Measurements from ENCODE around the gene STAT4.
A peak's percentile ranks its signal among the peaks of the same experiment; 100 is the strongest.

The STAT4 gene

DNA sequence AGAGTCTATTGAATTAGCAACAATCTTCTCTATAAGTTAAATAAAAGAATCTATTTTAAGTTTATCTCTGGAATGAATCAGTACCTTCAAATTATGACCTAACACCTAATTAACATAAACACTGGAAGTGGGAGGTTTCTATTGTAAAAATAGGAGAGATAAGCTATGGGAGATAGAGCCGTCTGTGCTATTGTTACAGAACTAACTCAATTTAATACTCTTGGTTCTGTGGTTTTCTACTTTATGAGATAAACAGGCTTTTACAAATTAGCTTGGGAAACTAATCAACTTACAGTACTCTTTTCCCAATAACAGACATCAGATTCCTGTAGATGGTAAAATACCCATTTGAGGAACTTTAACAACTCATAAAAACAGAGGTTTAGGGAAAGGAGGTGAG, 111.2 kb downstream of the STAT4 start:
- DNase-seq: no peak

DNA sequence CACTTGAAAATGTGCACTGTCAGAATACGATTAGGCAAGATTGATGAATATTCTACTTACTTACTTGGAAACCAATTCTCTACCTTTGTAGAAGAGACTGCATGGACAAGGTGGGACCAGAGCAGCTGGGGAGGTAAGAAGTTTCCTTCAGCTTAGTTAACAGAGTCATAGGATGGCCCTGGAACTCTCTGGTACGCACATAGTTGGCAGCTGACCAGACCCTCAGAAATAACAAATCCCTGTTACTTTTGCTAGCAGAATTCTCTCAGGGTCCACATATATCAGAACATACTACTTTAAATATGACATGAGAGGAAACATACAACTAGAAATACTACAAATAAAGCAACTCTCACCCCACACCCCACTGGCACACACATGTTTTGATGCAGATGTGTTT, 112.1 kb downstream of the STAT4 start:
- no peak for DNase-seq

DNA sequence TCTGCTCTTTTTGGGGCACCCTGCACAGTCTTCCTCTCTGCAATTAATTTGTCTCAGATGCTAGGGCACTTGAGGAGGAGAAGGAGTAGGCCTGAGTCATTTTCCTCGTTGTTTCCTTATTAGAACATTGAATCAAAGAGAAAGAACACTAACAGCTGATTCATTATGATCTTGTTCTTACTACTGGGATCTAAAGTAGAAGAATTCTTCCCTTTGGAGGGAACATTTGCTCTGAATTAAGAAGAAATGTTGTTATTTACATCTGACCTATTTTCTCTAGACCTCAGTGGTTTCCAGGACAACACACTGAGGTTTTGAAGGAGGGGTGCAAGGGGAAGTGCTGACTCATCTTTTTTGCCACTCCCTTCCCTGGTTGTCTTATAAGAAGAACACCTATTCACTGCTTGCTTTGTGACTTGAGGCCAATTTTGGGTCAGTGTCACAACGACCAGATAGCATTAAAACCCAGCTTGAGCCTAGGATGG, 112.5 kb downstream of the STAT4 start:
- DNase-seq: no peak

DNA sequence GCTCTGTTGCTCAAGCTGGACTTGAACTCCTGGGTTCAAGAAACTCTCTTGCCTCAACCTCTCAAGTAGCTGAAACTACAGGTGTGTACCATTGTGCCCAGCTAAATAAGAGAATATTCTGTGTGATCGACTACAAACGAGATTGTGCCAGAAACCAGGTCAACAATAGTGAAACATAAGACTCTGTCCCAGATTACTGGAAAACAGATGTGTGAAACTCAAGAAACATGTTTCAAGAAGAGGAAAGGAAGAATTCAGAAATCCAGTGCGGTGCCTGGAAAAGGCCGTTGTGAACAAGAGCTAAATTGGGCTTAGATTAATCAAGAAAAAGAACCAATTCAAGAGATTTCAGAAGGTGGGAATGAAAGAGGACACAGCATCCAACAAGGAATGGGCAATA, 113.4 kb downstream of the STAT4 start:
- no peak for DNase-seq

DNA sequence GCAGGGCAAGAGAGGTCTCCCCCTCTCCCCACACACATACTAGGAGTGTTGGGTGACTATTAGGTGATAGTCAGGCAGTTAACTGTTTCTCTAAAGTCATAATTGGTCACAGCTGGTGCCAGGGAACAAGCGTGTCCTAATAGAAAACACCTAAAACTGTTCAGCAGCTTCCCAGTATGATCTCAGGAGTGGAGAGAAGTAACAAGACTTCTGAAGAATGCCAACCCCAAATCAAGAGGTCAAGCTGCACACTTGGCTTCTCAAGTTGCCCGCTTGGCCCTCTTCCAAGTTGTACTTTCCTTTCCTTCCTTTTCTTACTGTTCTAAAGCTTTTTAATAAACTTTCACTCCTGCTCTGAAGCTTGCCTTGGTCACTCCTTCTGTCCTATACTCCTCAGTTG, 114.4 kb downstream of the STAT4 start:
- no peak for DNase-seq

DNA sequence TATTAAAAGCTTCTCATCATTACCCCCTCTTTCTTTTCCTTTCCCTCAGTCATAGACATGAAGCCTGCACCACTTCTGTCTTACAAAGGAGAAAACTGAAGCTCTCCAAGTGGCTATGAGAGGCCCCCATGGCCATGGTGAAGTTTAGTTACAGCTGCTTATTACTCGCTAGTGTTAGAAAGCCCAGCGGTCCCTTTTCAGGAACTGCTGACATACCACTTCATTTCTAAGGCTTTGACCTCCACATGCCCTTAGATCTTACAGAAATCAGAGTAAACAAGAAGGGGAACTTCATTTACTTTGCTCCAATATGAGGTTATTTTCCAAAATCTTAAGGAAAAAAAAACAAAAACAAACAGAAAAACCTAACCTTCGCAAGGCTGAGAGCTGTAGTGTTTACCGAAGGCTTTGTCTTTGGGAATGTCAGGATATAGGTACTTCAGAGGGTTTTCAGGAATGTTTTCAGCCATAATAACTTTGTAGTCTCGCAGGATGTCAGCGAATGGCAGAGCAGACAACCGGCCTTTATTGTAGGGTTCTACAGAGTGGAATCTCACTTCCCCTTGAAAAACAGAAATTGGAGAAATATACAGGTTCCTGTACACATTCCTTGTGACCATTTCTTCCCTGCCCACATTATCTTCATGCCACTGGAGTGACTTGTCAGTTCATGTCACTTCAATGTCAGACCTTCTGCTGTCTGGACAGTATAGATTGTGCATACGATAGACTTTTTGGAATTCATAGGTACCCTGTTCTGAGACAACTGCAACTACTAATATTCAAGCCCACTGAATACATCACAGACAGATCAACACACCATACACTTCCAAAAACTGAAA, 118.0 kb downstream of the STAT4 start:
- DNase-seq: no peak

DNA sequence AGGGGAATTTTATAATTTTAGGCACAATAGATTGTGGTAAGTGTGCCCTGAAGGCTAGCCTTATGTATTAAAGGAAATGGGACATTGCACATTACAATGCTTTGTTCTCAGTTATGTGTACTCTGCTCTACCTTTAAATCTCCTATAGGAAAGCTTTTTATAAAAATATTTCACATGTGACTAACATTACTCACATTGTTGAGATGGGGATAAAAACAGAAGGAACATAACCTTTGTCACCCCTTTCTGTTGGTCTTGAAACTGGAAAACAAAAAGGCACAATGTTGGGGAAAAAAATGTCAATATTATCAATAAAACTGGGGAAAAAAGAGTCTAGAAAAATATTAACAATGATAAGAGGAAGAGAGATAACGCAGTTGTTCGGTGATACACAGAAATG, 119.5 kb downstream of the STAT4 start:
- no peak for DNase-seq

DNA sequence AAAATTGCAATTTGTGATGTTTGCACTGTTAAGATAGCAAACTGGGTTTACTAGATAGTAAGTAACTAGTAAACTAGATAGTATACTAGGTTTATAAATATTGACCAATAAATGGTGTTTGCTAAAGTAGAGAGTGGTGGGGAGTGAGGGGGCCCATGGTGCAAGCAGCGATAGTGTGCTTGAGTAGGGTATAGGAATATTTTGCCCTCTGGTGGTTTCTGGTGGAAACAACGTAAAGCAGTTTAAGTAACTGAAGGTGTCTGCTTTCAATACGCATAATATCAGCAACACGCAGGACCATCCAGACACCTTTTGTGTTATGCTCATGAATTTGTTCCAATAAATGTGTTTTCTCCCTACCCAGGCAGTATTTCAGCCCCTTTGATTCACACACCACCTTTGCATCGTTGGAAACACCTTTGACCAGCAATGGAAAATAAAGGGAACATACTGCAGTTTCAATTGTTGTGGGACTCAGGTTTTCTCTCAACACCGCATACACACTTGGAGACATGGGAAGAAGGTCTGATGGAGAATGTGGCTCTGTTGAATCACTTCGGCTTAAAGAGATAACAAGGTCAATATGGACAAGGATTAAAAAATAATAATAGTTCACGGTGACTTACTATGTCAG, 120.2 kb downstream of the STAT4 start:
- DNase-seq: no peak

DNA sequence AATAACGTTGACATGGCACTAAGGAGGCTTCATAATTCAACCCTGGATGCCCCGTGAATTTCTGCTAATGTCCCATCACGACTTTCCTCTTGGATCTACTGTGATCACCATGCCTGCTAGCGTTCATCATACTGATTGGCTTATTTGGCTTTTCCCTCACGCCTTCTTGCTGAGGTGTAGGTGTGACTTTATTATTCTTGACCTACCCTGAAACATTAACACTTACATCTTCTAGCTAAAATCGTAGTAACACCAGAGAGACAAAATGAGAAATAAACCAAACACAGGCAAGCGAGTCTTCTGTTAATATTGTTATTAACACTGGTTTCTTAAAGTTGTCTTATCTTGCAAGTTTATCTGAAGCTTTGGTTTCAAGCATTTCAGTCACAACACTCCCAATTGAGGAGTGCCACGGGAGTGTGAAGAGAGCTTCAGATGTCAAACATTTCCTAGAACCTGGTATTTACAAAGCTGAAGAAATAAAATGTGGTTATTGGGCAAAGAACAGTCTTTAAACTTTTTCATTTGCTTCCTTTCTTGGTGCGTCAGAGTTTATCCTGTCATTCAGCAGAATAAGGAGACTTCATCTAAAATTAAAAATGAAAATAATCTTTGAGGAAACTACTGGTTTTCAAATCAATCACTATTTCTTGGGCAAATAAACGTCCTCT, 121.4 kb downstream of the STAT4 start:
- no peak for DNase-seq

DNA sequence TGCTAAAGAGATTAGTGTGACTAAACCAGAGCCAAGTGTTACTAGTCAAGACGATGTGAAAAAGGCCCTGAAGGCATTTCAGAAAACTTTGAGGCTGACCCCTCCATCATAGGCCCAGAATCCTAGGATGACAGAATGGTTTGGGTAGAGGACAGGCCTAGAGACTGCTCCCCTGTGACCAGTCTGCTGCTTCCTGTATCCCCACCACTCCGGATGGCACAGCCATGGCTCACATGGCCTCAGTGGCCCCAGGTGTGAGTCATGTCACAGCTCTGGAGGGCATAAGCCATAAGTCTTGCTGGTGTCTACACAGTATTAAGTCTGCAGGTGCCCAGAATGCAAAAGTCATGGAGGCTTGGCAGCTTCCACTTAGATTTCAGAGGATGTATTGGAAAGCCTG, 124.4 kb downstream of the STAT4 start:
- no peak for DNase-seq

DNA sequence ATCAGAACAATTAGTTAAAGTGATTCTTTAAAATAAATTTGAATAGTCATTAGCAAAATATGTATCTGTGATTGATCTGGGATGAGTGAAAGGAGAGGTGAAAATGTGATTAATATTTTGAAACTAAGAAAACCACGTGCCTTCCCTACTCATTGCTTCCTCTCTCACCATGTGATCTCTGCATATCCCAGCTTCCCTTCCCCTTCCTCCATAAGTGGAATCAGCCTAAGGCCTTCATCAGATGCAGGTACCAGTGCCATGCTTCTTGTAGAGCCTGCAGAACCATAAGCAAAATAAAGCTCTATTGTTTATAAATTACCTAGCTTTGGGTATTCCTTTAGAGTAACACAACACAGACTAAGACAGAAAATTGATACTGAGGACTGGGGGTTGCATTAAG, 125.7 kb downstream of the STAT4 start:
- no peak for DNase-seq

DNA sequence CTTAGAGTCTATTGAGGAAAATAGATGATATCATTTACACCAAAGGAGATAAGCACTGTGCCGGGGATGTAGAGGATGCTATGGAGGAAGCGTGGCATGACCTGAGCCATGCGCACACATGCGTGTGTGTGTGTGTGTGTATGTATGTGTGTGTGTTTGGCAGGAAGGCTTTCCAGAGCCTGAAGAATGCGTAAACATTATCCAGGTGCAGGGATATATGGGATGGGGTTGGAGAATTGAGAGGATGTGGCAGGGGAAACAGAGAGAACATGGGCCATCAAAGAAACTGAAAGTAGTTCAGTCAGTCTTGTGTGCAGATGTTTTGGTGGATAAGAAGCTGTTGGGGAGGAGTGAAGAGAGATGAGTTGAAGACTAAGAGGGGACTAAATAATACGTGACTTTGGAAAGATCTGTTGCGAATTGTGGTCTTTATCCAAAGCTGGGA, 127.5 kb downstream of the STAT4 start:
- no peak for DNase-seq

DNA sequence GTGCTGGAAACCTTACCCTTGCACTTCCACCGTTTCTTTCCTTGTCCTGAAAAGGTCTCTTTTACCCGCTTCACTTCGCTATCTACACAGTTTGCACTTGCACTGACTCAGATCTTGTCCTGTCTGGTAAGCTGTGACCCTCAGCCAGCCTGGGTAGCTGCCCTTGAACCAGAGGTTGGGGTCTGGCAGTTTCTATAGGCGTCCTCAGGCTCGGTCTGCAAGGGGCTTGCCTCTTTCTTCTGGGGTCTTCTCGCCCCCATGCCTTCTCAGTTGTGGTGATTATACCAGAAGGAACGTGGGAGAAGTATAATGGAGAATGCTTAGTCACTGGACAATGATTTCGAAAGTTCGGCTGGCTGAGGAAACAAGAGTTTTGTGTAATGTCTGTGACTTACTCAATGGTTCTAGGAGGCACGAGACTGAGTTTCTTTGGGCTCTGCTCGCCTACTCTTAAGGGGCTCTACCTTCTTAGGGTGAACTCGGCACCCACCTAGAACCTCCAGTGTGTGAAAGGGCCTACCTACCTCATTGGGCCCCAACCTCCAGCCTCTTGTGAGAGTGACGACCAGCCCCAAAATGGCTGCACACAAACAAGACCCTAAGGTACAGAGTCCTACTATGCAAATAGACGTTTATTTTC, 129.9 kb downstream of the STAT4 start:
- no peak for DNase-seq

DNA sequence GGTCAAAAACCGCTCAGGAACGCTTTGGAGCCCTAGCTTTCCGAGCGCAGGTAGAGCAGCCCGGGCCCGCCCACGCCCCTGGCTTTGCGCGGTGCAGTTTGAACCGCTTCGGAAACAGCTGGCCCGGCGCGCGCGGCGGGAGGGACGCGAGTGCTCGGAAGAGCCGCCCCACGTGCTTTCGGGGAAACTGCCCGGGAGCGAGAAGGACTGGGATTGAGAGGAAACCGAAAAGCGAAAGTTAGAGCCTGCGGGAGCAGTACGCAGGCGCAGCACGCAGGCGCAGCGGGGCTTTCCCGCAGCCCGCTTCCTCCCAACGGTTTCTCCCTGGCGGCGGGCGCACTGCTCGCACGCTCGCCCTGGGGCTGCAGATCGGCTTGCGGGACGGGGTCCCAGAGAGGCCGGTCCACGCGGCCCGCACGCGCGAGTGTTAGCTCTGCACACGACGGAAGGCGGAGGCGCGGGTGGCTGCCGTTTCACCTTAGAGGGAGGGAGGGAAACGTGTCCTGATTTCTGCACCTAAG, 130.5 kb downstream of the STAT4 start:
- DNase-seq: peak; percentile 87

DNA sequence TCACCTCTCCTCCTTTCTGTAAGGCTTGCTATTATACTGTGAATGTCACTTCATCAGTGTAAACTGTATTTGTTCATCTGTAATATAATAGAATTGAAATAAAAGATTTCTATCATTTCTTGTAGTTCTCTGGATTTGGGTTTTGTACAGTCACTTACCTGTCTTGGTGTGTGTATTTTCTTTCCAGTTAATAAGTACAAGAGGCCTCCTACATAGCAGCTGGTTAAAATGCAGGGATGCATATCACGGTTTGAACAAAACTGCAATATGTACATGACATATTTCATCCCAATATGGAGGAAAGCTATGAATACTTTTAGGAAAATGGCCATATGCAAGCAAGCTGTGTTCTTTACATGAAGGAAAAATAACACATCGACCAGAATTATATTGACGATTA, 131.4 kb downstream of the STAT4 start:
- DNase-seq: no peak

DNA sequence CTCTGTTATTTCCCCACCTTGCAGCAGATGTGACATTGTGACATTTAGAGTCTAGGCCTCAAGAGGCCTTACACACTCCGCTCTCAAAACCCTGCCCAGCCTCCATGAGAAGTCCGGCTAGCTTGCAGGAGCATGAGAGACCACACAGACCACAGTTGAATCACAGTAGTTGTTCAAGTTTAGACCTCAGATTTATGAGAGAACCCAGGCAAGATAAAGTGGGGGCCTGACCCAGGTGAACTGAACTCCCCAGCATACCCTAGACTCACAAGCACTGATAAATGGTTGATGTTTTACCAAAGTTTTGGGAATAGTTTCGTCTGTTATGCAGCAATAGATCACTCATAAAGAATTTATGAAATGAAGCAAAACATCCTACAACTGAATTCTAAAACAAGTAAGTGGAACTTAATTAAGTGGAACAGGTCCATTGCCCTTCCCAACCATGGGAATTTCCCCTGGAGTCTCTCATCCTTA, 132.1 kb downstream of the STAT4 start:
- DNase-seq: no peak

DNA sequence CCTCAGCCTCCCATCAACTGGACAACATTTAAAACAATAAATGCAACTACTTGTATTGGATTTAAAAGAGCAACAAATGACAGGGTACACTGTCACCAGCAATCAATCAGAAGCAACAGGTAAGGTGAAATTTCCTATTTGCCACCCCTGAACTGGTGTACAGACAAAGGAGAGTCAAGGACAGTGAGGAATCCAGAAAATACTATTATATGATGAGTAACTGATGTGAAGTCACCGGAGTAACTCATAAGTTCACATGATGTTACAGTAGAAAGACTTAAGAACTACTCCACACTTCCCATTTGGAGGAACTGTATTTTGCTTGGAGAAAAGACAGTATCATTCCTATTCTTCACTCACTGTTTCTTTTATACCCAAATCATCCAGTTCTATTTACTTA, 132.7 kb downstream of the STAT4 start:
- DNase-seq: no peak

DNA sequence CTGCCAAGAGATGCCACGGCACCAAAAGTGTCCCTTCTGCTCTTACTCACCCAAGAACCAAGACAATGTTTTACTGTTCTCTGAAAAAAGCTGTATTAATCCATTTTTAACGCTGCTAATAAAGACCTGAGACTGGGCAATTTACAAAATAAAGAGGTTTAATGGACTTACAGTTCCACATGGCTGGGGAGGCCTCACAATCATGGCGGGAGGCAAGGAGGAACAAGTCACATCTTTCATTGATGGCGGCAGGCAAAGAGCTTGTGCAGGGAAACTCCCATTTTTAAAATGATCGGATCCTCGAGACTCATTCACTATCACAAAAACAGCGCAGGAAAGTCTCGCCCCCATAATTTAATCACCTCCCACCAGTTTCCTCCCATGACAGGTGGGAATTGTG, 135.0 kb downstream of the STAT4 start:
- no peak for DNase-seq

DNA sequence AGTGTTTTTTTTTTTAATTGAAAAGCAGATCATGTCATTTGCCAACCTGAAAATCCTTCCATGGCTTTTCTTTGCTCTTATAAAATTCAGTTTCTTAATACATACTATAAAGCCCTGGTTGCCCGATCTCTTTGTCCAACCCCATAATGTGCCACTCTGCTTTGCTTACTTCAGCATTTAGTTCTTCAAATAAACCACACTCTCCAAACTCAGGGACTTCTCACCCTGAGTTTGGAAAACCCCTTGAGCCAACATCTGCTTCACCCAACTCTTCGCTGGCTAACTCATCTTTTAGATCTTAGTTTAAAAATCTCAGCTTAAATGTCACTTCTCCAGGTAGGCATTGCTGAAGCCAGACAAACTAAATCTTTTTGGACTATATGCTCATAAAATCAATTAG, 135.6 kb downstream of the STAT4 start:
- DNase-seq: no peak

DNA sequence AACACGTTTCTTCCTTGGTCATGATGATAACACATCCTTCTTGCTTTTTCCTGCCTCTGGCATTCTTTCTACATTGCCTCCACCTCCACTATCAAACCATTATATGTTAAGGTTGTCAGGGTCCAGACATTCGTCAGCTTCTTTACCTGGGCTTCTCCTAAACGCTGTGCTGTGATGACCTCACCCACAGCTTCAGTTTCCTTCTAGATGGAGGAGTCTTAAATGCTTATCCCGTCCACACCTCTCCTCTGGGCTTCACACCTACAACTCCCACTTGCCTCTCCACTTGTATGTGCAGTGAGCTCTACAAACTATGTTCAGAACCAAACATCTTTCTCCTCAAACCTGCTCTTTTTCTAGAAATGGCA, 136.2 kb downstream of the STAT4 start:
- DNase-seq: no peak

DNA sequence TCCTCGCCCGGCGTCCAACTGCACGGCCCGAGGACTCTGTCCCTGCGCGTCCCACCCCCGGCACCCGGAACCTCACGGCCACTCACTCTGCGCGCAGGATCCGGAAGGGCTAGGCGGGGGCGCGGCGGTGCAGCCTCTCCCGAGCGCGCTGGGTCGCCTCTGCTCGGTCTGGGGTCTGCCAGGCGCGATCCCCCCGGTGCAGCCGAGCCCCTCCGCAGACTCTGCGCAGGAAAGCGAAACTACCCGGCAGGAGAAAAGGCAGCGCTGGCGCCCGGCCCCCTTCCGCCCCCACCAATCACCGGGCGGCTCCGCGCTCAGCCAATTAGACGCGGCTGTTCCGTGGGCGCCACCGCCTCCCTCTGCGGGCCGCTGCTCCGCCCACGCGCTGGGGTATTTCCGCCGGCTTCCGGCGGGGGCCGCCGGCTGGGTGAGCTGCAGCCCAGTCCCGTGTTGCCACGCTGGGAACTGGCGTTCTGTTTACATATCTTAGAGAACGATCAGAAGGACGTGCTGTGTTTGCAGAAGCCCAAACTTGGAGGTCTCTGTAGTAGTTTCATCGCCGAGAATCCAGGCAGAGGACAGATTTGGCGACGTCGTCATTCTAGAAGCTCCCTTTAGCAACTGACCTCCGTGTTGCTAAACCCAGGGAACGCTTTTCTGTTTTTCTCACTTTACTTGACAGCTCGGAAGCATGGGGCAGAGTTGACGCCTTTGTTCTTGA, 136.7 kb downstream of the STAT4 start, which contains the start of gene STAT1:
STAT1 (minus strand) TSS at position 240 of the 721 bp plus-strand sequence. CDS start 4,168 bp downstream, outside the sequence.
- peak; percentile 95 for DNase-seq

DNA sequence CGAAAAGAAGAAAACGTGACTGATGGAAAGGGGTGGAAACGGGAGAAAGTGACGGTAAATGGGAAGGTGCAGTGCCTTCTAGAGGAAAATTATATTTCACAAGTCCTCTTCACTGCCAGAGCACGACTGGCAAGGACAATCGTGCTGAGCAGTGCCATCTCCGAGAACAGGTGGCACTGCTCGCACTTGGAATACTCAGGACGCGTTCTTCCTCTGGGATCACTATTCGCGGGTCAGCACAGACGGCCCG, 137.2 kb downstream of the STAT4 start:
- DNase-seq: no peak
